ENCODE measurements around the gene RRP1B.
"Not testable (repeated sequence)": the region's sequence is repeated elsewhere in the genome, so short reads cannot be mapped to it uniquely, and the experiment has no call there.

RRP1B gene

DNA sequence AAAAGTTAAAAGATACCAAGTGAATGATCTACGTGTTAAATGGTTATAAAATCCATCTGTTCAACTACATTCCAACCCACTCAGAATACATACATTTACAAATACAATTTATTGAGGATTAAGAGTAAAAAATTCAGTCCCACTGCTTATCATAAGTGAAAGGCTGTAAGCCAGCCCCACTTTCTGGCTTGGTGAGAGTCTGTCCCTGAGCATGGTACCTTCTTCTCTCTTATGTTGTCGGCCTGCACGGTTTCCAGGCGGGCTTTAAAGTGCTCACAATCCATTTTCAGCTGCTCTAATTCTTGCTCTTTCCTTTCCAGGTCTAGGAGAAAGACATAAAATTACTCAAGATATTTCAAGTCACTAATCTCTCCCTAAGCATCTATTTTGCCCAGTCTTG is 15.3 kb upstream of the RRP1B start:
- no peak overlapping the region for H3K27ac ChIP-seq
- TF ChIP-seq CTCF (conservative IDR thresholded peaks at IDR 0.05), result no peak

DNA sequence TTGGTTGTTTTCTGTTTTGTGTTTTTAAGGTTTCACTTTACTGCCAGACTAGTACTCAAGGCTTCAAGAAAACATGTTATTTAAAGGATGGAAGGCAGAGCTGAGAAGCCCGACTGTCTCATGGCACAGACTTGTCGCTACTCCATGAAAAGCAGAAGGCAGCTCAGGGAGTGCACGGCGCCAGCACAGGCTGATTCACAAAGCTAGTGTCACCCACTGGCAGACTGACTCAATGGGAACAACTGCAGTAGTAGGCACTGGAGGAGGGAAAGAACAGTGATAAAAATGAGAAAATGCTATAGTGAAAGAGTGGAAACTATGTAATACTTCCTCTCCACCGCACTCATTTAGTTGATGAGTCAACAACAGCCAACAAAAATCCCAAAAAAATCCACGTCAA is 14.8 kb upstream of the RRP1B start:
- no peak overlapping the region for H3K27ac ChIP-seq
- no peak for TF ChIP-seq CTCF (conservative IDR thresholded peaks at IDR 0.05)

- peak overlapping the region; percentile 10 for H3K27ac ChIP-seq
- TF ChIP-seq CTCF (conservative IDR thresholded peaks at IDR 0.05), result peak; percentile 87
Measured at GRCh38 chr21:43645136-43645891, 14.0 kb upstream of the RRP1B start.

DNA sequence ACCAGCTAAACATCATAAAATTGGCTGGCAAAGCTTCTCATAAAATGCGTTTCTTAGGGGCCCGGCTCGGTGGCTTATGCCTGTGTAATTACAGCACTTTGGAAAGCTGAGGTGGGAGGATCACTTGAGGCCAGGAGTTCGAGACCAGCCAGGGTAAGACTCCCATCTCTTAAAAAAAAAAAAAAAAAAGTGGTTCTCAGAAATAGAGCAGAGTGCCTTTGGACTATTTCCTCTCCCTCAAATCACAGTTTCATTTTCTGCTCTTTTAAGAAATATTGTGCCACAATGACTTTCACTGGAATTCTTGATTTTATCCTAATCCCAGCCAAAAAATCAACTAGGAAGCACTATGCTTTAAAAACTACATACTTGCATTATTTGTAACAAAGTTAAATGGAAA is 13.4 kb upstream of the RRP1B start:
- H3K27ac ChIP-seq, result peak overlapping the region; percentile 10
- no peak for TF ChIP-seq CTCF (conservative IDR thresholded peaks at IDR 0.05)

- peak; percentile 100 for TF ChIP-seq CTCF (conservative IDR thresholded peaks at IDR 0.05)
- no peak overlapping the region for H3K27ac ChIP-seq
Measured at GRCh38 chr21:43646550-43647260, 12.7 kb upstream of the RRP1B start.

GRCh38 chr21:43648171-43648570 is 11.2 kb upstream of the RRP1B start:
- TF ChIP-seq CTCF (conservative IDR thresholded peaks at IDR 0.05), result no peak

DNA sequence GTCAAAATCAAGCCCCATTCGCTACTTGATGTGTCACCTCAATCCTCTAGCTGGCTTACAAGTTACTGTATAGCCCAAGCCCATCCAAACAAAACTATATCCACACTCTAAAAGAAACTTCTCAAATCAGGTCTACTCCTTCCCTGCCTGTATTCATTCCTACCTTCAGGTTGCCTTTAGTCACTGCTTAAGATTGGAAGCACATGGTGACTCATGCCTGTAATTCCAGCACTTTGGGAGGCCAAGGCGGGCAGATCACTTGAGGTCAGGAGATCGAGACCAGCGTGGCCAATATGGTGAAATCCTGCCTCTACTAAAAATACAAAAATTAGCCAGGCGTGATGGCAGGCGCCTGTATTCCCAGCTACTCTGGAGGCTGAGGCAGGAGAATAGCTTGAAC is 7.4 kb upstream of the RRP1B start:
- H3K27ac ChIP-seq, result not testable (repeated sequence)

More at GRCh38 chr21:43648171-43648570, 11.2 kb upstream of the RRP1B start:
- H3K27ac ChIP-seq, result no peak overlapping the region

- TF ChIP-seq CTCF (conservative IDR thresholded peaks at IDR 0.05), result no peak
- no peak overlapping the region for H3K27ac ChIP-seq
Measured at GRCh38 chr21:43652616-43653015, 6.7 kb upstream of the RRP1B start.
